HEK293 (cell line): ENCODE data around the gene ZFYVE21.

Experiments used
- MZF1 ChIP-seq: fragments of 450-650 bp; formaldehyde crosslinking; IDR thresholded peaks from 2 replicates; pipeline ENCODE4 v1.5.1; 2017; ENCODE audit warnings: missing biosample characterization, missing genetic modification characterization, borderline replicate concordance
- SCRT2 ChIP-seq: fragments of 450-650 bp; formaldehyde crosslinking; IDR thresholded peaks from 2 replicates; pipeline ENCODE4 v1.5.1; 2016; ENCODE audit warnings: missing biosample characterization, missing genetic modification characterization
- ZNF138 ChIP-seq: fragments of 450-650 bp; formaldehyde crosslinking; IDR thresholded peaks from 2 replicates; pipeline ENCODE4 v1.5.1; 2016; ENCODE audit warnings: missing biosample characterization, missing genetic modification characterization, borderline replicate concordance
- ZNF140 ChIP-seq: fragments of 450-650 bp; formaldehyde crosslinking; IDR thresholded peaks from 2 replicates; pipeline ENCODE4 v1.5.1; 2016; ENCODE audit warnings: missing biosample characterization, missing genetic modification characterization
- ZNF24 ChIP-seq: fragments of 450-650 bp; formaldehyde crosslinking; IDR thresholded peaks from 2 replicates; pipeline ENCODE4 v1.5.1; 2016; ENCODE audit warnings: missing biosample characterization, missing genetic modification characterization
- ZNF335 ChIP-seq: fragments of 450-650 bp; formaldehyde crosslinking; conservative IDR thresholded peaks from 2 replicates; pipeline ENCODE4 v1.5.1; 2016; ENCODE audit warnings: missing biosample characterization, missing genetic modification characterization
- ZNF341 ChIP-seq: fragments of 450-650 bp; formaldehyde crosslinking; IDR thresholded peaks from 2 replicates; pipeline ENCODE4; 2016; ENCODE audit warnings: low read depth, missing biosample characterization, missing genetic modification characterization
- ZNF423 ChIP-seq: fragments of 450-650 bp; formaldehyde crosslinking; IDR thresholded peaks from 2 replicates; pipeline ENCODE4 v1.5.1; 2016; ENCODE audit warnings: missing biosample characterization, missing genetic modification characterization
- TF ChIP-seq, protein P1 (sequence below): sonication (generic); formaldehyde crosslinking; IDR thresholded peaks from 2 replicates; pipeline ENCODE4 v1.8.1; 2022; ENCODE audit warnings: mild to moderate bottlenecking, moderate library complexity, missing genetic modification reagents
- TF ChIP-seq, protein P2 (sequence below): fragments of 450-650 bp; formaldehyde crosslinking; IDR thresholded peaks from 2 replicates; pipeline ENCODE4 v1.5.1; 2016; ENCODE audit warnings: missing biosample characterization, missing genetic modification characterization
- TF ChIP-seq, protein P3 (sequence below): fragments of 450-650 bp; formaldehyde crosslinking; IDR thresholded peaks from 2 replicates; pipeline ENCODE4 v1.5.1; 2016; ENCODE audit warnings: missing biosample characterization, missing genetic modification characterization
- TF ChIP-seq, protein P4 (sequence below): fragments of 450-650 bp; formaldehyde crosslinking; IDR thresholded peaks from 2 replicates; pipeline ENCODE4 v1.5.1; 2016; ENCODE audit warnings: missing biosample characterization, missing genetic modification characterization
- TF ChIP-seq, protein P5 (sequence below): fragments of 450-650 bp; formaldehyde crosslinking; IDR thresholded peaks from 2 replicates; pipeline ENCODE4 v1.5.1; 2016; ENCODE audit warnings: missing biosample characterization, missing genetic modification characterization

DNA sequence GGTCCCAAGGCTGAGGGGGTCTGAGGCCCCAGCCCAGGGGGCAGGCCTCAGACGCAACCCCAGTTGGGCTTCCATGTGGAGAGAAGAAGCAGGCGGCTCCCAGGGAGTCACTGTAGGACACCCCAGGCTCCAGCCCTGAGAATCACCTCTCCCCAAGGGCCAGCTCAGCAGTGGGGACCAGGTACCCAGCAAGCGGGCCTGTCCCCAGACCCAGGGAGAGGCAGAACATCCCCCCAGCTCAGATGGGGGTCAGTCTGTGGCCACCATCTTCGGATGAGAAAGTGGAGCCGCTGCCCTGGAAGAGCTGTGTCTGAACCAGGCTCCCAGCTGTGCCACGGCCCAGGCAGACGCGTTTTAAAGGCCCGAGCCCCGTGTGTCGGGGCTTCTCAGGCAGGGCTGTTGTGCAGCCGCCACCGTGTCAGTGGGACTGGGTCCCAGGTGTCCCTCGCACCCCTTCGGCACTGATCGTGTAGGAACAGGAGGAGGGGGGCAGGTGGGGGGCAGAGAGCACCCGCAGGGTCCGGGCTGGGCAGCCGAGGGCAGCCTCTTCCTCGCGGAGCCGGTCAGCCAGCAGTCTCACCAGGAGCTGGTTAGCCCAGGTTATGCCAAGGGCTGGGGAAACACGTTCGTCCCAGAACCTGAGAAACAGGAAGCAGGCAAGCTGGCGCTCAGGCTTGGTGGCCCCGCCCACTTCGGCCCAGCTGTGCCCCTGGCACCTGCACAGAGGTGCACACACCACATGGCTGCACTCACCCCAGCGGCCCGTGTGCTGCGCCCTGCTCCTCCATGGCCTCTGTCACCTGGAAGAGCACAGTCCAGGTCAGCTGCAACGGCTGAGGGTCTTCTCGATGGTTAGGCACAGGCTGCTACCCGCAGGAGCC lies 17.0 kb upstream of the ZFYVE21 start:
- TF ChIP-seq ZNF341: no peak
- TF ChIP-seq ZNF138 (tag by site-specific recombination): no peak
- TF ChIP-seq, protein P1, sequence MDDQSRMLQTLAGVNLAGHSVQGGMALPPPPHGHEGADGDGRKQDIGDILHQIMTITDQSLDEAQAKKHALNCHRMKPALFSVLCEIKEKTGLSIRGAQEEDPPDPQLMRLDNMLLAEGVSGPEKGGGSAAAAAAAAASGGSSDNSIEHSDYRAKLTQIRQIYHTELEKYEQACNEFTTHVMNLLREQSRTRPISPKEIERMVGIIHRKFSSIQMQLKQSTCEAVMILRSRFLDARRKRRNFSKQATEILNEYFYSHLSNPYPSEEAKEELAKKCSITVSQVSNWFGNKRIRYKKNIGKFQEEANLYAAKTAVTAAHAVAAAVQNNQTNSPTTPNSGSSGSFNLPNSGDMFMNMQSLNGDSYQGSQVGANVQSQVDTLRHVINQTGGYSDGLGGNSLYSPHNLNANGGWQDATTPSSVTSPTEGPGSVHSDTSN (CRISPR knock-in tag): no peak
- TF ChIP-seq ZNF423 (tag by site-specific recombination): no peak
- TF ChIP-seq, protein P2, sequence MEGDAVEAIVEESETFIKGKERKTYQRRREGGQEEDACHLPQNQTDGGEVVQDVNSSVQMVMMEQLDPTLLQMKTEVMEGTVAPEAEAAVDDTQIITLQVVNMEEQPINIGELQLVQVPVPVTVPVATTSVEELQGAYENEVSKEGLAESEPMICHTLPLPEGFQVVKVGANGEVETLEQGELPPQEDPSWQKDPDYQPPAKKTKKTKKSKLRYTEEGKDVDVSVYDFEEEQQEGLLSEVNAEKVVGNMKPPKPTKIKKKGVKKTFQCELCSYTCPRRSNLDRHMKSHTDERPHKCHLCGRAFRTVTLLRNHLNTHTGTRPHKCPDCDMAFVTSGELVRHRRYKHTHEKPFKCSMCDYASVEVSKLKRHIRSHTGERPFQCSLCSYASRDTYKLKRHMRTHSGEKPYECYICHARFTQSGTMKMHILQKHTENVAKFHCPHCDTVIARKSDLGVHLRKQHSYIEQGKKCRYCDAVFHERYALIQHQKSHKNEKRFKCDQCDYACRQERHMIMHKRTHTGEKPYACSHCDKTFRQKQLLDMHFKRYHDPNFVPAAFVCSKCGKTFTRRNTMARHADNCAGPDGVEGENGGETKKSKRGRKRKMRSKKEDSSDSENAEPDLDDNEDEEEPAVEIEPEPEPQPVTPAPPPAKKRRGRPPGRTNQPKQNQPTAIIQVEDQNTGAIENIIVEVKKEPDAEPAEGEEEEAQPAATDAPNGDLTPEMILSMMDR (tag by site-specific recombination): no peak
- TF ChIP-seq, protein P3, sequence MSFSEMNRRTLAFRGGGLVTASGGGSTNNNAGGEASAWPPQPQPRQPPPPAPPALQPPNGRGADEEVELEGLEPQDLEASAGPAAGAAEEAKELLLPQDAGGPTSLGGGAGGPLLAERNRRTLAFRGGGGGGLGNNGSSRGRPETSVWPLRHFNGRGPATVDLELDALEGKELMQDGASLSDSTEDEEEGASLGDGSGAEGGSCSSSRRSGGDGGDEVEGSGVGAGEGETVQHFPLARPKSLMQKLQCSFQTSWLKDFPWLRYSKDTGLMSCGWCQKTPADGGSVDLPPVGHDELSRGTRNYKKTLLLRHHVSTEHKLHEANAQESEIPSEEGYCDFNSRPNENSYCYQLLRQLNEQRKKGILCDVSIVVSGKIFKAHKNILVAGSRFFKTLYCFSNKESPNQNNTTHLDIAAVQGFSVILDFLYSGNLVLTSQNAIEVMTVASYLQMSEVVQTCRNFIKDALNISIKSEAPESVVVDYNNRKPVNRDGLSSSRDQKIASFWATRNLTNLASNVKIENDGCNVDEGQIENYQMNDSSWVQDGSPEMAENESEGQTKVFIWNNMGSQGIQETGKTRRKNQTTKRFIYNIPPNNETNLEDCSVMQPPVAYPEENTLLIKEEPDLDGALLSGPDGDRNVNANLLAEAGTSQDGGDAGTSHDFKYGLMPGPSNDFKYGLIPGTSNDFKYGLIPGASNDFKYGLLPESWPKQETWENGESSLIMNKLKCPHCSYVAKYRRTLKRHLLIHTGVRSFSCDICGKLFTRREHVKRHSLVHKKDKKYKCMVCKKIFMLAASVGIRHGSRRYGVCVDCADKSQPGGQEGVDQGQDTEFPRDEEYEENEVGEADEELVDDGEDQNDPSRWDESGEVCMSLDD (tag by site-specific recombination): no peak
- TF ChIP-seq, protein P4, sequence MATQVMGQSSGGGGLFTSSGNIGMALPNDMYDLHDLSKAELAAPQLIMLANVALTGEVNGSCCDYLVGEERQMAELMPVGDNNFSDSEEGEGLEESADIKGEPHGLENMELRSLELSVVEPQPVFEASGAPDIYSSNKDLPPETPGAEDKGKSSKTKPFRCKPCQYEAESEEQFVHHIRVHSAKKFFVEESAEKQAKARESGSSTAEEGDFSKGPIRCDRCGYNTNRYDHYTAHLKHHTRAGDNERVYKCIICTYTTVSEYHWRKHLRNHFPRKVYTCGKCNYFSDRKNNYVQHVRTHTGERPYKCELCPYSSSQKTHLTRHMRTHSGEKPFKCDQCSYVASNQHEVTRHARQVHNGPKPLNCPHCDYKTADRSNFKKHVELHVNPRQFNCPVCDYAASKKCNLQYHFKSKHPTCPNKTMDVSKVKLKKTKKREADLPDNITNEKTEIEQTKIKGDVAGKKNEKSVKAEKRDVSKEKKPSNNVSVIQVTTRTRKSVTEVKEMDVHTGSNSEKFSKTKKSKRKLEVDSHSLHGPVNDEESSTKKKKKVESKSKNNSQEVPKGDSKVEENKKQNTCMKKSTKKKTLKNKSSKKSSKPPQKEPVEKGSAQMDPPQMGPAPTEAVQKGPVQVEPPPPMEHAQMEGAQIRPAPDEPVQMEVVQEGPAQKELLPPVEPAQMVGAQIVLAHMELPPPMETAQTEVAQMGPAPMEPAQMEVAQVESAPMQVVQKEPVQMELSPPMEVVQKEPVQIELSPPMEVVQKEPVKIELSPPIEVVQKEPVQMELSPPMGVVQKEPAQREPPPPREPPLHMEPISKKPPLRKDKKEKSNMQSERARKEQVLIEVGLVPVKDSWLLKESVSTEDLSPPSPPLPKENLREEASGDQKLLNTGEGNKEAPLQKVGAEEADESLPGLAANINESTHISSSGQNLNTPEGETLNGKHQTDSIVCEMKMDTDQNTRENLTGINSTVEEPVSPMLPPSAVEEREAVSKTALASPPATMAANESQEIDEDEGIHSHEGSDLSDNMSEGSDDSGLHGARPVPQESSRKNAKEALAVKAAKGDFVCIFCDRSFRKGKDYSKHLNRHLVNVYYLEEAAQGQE (tag by site-specific recombination): no peak
- no peak for TF ChIP-seq ZNF335 (tag by site-specific recombination)
- TF ChIP-seq ZNF140 (tag by site-specific recombination): no peak
- no peak for TF ChIP-seq ZNF24
- TF ChIP-seq, protein P5, sequence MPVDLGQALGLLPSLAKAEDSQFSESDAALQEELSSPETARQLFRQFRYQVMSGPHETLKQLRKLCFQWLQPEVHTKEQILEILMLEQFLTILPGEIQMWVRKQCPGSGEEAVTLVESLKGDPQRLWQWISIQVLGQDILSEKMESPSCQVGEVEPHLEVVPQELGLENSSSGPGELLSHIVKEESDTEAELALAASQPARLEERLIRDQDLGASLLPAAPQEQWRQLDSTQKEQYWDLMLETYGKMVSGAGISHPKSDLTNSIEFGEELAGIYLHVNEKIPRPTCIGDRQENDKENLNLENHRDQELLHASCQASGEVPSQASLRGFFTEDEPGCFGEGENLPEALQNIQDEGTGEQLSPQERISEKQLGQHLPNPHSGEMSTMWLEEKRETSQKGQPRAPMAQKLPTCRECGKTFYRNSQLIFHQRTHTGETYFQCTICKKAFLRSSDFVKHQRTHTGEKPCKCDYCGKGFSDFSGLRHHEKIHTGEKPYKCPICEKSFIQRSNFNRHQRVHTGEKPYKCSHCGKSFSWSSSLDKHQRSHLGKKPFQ: no peak
- TF ChIP-seq MZF1 (tag by site-specific recombination): no peak
- no peak for TF ChIP-seq SCRT2 (tag by site-specific recombination)
